Activated effector memory CD4-positive, alpha-beta T cell treated with Interleukin-2 at 50 U/mL for 16 hours (primary cell): ENCODE data around the gene IGLL5.

Experiments used
- DNase-seq: peaks from one replicate; pipeline ENCODE4 v3.0.0-alpha.2; 2020

Gene IGLL5

GRCh38 chr22:22887621-22888503 is at the start of gene IGLL5:
Gene IGLL5, plus strand, starts transcription at chr22:22887816. Its CDS starts 238 bp downstream, at chr22:22888054.
- no peak for DNase-seq

DNA sequence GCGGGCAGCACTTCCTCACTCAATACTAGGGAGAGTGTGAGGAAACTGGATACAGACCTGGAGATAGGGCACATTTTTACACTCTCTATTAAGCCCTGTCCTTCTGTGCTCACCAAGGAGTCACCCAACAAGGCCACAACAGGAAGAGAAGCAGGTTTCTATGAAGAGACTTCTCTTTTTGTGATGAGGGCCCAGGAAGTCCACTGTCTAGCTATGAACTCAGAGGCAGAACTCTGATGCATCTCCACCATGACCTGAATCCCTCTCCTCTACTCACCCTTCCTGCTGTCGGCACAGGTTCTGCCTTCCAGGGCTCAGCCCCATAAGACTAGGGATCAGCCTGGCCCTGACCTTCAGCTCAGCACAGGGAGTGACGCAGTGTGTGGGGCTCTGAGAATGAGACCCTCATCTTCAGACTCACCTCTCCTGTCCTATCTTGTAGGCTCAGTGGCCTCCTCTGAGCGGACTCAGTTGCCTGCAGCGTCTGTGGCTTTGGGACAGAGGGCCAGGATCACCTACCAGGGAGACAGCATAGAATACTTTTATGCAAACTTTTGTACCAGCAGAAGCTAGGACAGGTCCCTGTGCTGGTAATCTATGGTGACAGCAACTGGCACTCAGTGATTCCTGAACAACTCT is 49.3 kb upstream of the IGLL5 start:
- DNase-seq, result no peak

- DNase-seq, result no peak
These were observed 47.9 kb upstream of the IGLL5 start for GRCh38 chr22:22839570-22840314.

- DNase-seq, result no peak
These were observed 46.8 kb upstream of the IGLL5 start for GRCh38 chr22:22840780-22841179.

DNA sequence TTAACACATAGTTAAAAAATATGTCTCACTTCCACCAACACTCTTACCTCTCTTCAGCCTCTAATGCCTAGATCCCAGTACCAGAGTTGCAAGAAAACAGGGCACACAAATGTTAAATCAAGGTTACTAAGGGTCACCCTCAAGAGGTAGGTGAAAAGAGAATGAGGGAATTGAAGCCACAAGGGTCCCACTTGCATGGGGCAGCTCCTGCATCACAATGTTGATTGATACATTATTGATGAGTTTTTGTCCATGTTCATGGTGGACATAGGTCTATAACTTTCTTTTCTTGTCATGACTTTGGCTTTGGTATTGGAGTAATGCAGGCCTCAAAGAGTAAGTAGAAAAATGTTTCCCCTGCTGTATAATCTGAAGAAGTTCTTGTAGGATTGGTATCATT is 46.0 kb upstream of the IGLL5 start:
- DNase-seq, result no peak

DNA sequence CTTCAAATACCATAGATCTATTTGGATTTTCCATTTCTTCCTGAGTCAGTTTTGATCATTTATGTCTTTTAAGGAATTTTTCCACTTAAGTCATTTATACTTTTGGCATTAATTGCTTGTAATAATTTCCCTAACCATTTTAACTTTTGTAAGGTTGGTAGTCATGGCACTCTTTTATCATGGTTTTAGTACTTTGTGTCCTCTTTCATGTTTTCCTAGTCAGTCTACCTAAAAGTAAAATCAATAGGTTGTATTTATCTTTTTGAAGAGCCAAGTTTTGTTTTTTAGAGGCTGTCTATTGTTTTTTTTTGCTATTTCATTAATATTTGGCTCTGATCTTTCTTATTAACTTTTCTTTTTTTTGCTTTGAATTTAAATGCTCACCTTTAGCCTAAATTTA is 45.5 kb upstream of the IGLL5 start:
- DNase-seq, result no peak

DNA sequence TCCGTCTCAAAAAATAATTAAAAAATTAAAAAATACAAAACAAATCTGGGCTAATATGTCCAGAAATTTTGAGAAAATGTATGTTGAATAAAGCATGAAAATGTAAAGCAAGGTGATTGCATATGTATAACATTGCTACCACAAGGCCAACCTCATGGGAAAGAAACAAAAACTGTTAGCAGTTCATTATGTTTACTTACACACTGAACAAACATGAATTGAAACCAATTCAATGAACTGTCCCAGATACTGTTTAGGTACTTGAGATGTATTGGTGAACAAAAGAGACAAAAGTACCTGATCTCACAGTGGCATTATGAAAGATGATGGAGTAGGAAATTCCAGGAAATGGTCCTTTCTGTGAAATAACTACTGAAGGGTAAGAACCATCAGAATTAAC is 43.8 kb upstream of the IGLL5 start:
- no peak for DNase-seq

DNA sequence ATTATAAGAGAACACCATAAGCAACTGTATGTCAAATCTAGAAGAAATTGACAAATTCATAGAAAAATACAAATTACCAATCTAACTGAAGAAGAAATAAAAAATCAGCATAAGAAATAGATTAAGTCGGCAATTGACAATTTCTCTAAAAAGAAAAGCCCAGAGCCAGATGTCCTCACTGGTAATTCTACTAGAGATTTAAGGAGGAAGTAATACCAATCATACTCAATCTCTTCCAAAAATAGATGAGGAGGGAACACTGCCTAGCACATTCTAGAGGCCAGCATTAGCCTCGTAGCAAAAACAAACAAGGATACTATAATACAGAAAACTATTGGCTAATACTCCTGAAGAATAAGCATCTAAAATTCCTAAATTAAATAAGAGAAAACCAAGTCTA is 40.4 kb upstream of the IGLL5 start:
- no peak for DNase-seq

GRCh38 chr22:22848364-22848866 is 39.2 kb upstream of the IGLL5 start:
- peak; percentile 56 for DNase-seq

DNA sequence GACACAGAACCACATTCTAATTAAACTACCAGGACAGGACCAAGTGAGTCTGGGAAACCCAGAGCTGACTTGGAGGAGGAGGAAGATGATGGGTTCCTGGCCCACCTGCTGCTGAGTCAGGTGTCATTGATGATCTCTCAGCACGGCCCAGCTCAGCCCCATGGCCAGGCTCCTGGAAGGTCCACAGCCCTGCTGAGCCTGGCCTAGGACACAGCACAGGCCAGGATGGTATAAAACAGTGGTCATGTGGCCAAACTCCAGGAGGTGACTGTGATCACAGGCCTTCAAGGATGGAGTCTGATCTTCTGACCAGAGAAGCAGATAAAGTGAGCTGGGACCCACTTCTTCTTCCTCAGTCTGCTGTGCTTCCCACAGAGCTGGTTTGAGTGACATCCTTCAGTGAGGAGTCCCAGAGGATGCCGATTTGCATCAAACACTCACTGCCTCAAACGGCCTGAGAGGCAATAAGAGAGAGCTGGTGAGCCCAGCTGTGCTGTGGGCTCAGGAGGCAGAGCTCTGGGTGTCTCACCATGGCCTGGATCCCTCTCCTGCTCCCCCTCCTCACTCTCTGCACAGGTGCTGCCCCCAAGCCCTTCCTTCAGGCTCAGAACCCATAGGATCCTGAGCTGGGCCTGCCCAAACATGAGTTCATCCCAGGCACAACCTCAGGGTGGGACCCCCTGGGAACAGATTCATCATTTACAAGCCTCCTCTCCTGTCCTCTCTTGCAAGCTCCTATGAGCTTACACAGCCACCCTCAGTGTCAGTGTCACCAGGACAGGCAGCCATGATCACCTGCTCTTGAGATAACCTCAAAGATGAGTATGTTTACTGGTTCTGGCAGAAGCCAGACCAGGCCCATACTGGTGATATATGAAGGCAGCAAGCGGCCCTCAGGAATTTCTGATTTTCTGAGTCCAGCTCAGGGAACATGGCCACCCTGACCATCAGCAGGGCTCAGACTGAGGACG is 37.7 kb upstream of the IGLL5 start:
- no peak for DNase-seq

DNA sequence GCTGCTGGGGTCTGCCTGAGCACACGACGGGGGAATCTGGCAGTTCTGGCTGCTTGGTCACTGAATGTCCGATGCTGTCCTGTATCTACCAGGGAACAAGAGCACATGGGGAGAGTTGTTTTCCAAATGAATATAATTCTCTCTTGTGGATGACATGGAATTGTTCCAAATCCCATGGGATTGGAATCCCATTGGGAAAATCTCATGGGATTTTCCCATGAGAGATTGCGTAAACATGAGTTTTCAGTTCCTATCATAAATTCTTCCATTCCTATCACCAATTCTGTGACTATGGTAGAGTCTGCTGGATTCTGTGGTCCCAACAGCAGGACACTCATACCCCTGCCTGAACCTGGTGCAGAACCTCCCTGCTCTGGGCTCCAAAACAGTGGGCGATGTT is 35.6 kb upstream of the IGLL5 start:
- DNase-seq, result no peak

DNA sequence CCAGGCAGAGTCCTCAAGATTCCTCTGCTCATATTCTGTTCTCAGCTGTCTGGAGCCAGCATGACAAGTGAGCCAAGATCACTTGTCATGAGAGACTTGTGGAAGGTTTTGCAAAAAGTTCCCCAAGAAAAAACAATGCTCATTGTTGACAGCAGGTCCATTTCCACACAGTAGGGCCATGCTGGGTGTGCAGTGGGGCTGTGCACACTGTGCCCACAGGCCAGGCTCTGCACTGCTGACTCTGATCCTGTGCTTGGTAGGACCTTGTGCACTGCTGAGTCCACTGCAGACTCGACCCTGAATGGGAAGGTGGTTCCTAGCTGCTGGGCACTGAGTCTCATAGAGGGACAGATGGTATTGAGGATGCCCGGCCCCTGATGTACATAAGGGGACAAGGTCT is 33.9 kb upstream of the IGLL5 start:
- DNase-seq, result no peak

GRCh38 chr22:22854466-22854865 is 33.1 kb upstream of the IGLL5 start:
- DNase-seq, result no peak

GRCh38 chr22:22855085-22855484 is 32.5 kb upstream of the IGLL5 start:
- DNase-seq, result no peak

GRCh38 chr22:22855617-22856308 is 31.9 kb upstream of the IGLL5 start:
- DNase-seq, result no peak

DNA sequence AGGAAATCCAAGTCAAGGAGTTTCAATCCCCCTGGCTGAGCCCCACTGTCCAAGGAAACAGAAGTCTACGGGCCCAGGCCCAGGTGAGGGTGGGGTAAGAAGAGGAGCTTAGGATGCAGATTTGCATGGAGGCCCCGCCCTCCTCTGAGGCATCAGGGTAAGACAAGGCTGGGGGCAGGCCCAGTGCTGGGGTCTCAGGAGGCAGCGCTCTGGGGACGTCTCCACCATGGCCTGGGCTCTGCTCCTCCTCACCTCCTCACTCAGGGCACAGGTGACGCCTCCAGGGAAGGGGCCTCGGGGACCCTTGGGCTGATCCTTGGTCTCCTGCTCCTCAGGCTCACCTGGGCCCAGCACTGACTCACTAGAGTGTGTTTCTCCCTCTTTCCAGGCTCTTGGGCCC is 31.3 kb upstream of the IGLL5 start:
- no peak for DNase-seq

- DNase-seq, result no peak
These were observed 30.6 kb upstream of the IGLL5 start for GRCh38 chr22:22856885-22857606.

DNA sequence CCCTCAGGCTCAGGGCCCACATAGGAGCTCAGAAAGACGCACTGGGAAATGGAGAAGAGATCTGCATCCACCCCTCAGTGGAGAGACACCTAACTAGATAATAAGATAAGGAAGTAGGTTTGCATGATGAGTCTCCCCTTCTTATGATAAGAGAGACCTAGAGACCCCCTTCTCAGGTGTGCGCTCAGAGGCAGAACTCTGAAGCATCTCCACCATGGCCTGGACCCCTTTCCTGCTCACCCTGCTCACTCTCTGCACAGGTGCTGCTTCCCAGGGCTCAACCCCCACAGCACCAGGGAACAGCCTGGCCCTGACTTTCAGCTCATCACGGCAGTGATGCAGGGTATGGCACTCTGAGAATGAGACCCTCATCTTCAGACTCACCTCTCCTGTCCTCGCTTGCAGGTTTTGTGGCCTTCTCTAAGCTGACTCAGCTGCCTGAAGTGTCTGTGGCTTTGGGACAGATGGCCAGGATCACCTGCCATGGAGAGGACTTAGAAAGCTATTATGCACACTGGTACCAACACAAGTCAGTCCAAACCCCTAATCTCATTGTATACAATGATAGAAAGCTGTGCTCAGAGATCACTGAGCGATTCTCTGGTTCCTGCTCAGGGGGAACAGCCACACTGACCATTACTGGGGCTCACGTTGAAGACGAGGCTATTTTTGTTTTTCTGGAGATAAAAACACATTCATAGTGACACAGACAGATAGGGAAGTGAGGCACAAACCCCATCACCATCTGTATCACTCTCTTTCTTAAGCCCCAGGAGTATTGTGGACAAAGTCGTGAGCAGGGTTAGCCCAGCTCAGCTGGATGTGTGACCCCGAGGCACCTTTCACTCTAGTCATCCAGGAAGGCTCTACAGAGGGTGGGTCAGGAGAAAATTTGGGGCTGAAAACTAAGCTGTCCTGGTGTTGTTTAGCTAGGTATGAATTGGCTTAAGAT is 29.7 kb upstream of the IGLL5 start:
- no peak for DNase-seq

GRCh38 chr22:22858559-22858937 is 29.1 kb upstream of the IGLL5 start:
- no peak for DNase-seq

GRCh38 chr22:22863001-22863400 is 24.6 kb upstream of the IGLL5 start:
- no peak for DNase-seq
